Measurements from ENCODE around the gene ARHGEF17. TPM values are rescaled to one million over a fixed set of nuclear protein-coding genes. Genes with fewer than 3 reads are reported as not detected.

ARHGEF17 gene
- total and polyA plus RNA-seq, 2 of the 13 experiments (the other 11 are each of a cell fraction or from before 2014, with no cell fraction given): 10.7 to 28.8 TPM

- TF ChIP-seq ARID3A (IDR thresholded peaks at IDR 0.05; ENCODE audit: low read depth, low read length): 0 out of 2 replicates have a peak, but pooled peaks have one; percentile 15
- no peak for TF ChIP-seq MLXIP (CRISPR knock-in tag; IDR thresholded peaks at IDR 0.05; ENCODE audit: borderline replicate concordance)
- no peak for TF ChIP-seq ZNF512 (CRISPR knock-in tag; IDR thresholded peaks at IDR 0.05)
- no peak for TF ChIP-seq PHB2 (IDR thresholded peaks at IDR 0.05; ENCODE audit: partially characterized antibody)
- TF ChIP-seq LRRFIP1 (CRISPR knock-in tag; conservative IDR thresholded peaks at IDR 0.05): no peak
- no peak for TF ChIP-seq GTF3A (CRISPR knock-in tag; conservative IDR thresholded peaks at IDR 0.05)
- TF ChIP-seq ZNF615 (CRISPR knock-in tag; IDR thresholded peaks at IDR 0.05; ENCODE audit: borderline replicate concordance): no peak
- TF ChIP-seq MED13 (CRISPR knock-in tag; IDR thresholded peaks at IDR 0.05): no peak
- TF ChIP-seq TEAD3 (CRISPR knock-in tag; optimal IDR thresholded peaks at IDR 0.05; ENCODE audit: borderline replicate concordance): peak; percentile 61
- 0 out of 2 replicates have a peak, but pooled peaks have one; percentile 39 for TF ChIP-seq CEBPG (CRISPR knock-in tag; IDR thresholded peaks at IDR 0.05)
- TF ChIP-seq ZSCAN12 (CRISPR knock-in tag; IDR thresholded peaks at IDR 0.05): no peak
- no peak for TF ChIP-seq HDAC6 (IDR thresholded peaks at IDR 0.05; ENCODE audit: low read depth, low read length)
- no peak for TF ChIP-seq ZNF124 (CRISPR knock-in tag; IDR thresholded peaks at IDR 0.05)
- TF ChIP-seq CENPT (CRISPR knock-in tag; IDR thresholded peaks at IDR 0.05; ENCODE audit: low read depth): no peak
- 0 out of 2 replicates have a peak, but pooled peaks have one; percentile 19 for TF ChIP-seq ARID5B (CRISPR knock-in tag; IDR thresholded peaks at IDR 0.05)
- TF ChIP-seq ZNF788 (CRISPR knock-in tag; IDR thresholded peaks at IDR 0.05; ENCODE audit: borderline replicate concordance): no peak
- TF ChIP-seq HNF4A (CRISPR knock-in tag; IDR thresholded peaks at IDR 0.05): peak; percentile 11; the same call in 1 of the 2 replicates
- TF ChIP-seq ZNF839 (CRISPR knock-in tag; IDR thresholded peaks at IDR 0.05; ENCODE audit: borderline replicate concordance): no peak
Observed at GRCh38 chr11:73404048-73404447, 96.0 kb downstream of the ARHGEF17 start (continued).

Data from HepG2 (cell line).